Measurements from ENCODE around the gene PAFAH1B1.
"Not testable (repeated sequence)": the region's sequence is repeated elsewhere in the genome, so short reads cannot be mapped to it uniquely, and the experiment has no call there.

Gene PAFAH1B1

GRCh38 chr17:2613089-2613808, 19.8 kb downstream of the PAFAH1B1 start:
- DNase-seq (ENCODE audit: low read depth, low spot score) = no peak
- POLR2A ChIA-PET = no interaction called here
- CTCF ChIA-PET = no interaction called here
- no peak overlapping the region for H3K4me3 ChIP-seq (ENCODE audit: low read depth, low read length)
- TF ChIP-seq CTCF (IDR thresholded peaks at IDR 0.05; ENCODE audit: insufficient read depth, low read length, missing control alignments) = no peak

- ChIA-PET CTCF (no interaction called here), POLR2A (no interaction called here)
- TF ChIP-seq CTCF (IDR thresholded peaks at IDR 0.05; ENCODE audit: insufficient read depth, low read length, missing control alignments) = no peak
- no peak overlapping the region for H3K4me3 ChIP-seq (ENCODE audit: low read depth, low read length)
- no peak for DNase-seq (ENCODE audit: low read depth, low spot score)
Observed at GRCh38 chr17:2615882-2616281, 22.4 kb downstream of the PAFAH1B1 start.

GRCh38 chr17:2621241-2621640, 27.8 kb downstream of the PAFAH1B1 start:
- no peak for DNase-seq (ENCODE audit: low read depth, low spot score)
- ChIA-PET CTCF (no interaction called here), POLR2A (interaction anchor here (0.6 kb wide), 1 partner anchor 31 kb away, joined by 3 read pairs; no protein-coding TSS in a partner anchor)
- TF ChIP-seq CTCF (IDR thresholded peaks at IDR 0.05; ENCODE audit: insufficient read depth, low read length, missing control alignments) = no peak
- no peak overlapping the region for H3K4me3 ChIP-seq (ENCODE audit: low read depth, low read length)

GRCh38 chr17:2621951-2622405, 28.5 kb downstream of the PAFAH1B1 start:
- POLR2A ChIA-PET; DNase-seq (ENCODE audit: low read depth, low spot score); H3K4me3 ChIP-seq (ENCODE audit: low read depth, low read length); CTCF ChIA-PET: not testable (repeated sequence)

GRCh38 chr17:2622721-2623301, 29.4 kb downstream of the PAFAH1B1 start:
- H3K4me3 ChIP-seq (ENCODE audit: low read depth, low read length); POLR2A ChIA-PET; CTCF ChIA-PET; DNase-seq (ENCODE audit: low read depth, low spot score): not testable (repeated sequence)

- TF ChIP-seq CTCF (IDR thresholded peaks at IDR 0.05; ENCODE audit: insufficient read depth, low read length, missing control alignments) = no peak
- no peak for DNase-seq (ENCODE audit: low read depth, low spot score)
- ChIA-PET CTCF (no interaction called here), POLR2A (no interaction called here)
- no peak overlapping the region for H3K4me3 ChIP-seq (ENCODE audit: low read depth, low read length)
Observed at GRCh38 chr17:2624292-2624731, 30.9 kb downstream of the PAFAH1B1 start.

- DNase-seq (ENCODE audit: low read depth, low spot score); POLR2A ChIA-PET; H3K4me3 ChIP-seq (ENCODE audit: low read depth, low read length): not testable (repeated sequence)
- CTCF ChIA-PET = interaction anchor here (1.3 kb wide), 1 partner anchor 18 kb away, joined by 4 read pairs; no protein-coding TSS in a partner anchor
Observed at GRCh38 chr17:2626626-2627219, 33.3 kb downstream of the PAFAH1B1 start.

- H3K4me3 ChIP-seq (ENCODE audit: low read depth, low read length); CTCF ChIA-PET; DNase-seq (ENCODE audit: low read depth, low spot score); POLR2A ChIA-PET: not testable (repeated sequence)
Observed at GRCh38 chr17:2628922-2629321, 35.5 kb downstream of the PAFAH1B1 start.
